HG02588 (cell line): ENCODE data around the gene TRPC3.

Source experiments
- ATAC-seq: cut with Tn5 transposase; IDR thresholded peaks from one replicate; pipeline ENCODE4 v1.9.1; 2021; ENCODE audit warnings: mild to moderate bottlenecking, moderate library complexity; ENCODE audit not compliant: unreplicated experiment

Gene TRPC3

GRCh38 chr4:121877041-121877773 is 74.7 kb downstream of the TRPC3 start:
- no peak for ATAC-seq

DNA sequence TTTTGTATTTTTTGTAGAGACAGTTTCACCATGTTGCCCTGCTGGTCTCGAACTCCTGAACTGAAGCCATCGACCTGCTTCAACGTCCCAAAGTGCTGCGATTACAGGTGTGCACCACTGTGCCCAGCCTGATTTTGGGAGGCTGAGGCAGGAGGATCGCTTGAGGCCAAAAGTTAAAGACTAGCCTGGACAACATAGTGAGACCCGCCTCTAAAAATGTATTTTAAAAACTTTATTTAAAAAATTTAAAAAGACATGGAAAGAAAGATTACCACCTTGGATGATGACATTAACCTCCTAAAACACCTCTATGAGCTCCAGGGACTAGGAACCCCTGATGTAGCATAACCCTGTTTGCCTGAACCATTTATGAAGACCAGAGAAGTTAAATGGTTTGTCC is 75.8 kb downstream of the TRPC3 start:
- ATAC-seq: no peak

DNA sequence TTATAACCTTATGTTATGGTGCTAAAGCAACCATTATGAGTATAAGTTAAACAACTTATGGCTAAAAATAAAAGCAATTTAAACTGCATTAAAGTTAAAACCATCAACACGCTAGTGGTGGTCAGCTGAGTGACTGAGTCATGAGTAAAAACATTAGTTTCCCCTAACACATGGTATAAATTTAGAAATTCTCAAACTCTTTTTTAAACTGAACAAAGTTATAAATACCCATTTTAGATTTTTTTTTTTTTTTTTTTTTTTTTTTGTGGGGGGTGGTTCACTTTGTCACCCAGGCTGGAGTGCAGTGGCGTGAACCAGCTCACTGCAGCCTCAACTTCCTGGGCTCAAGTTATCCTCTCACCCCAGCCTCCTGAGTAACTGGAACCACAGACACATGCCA is 76.2 kb downstream of the TRPC3 start:
- ATAC-seq: no peak

GRCh38 chr4:121873604-121874003 is 78.3 kb downstream of the TRPC3 start:
- no peak for ATAC-seq

GRCh38 chr4:121869841-121870822 is 81.7 kb downstream of the TRPC3 start, which contains the start of gene BBS7:
BBS7 (minus strand) TSS chr4:121870474; CDS start chr4:121870313, 161 bp downstream.
- ATAC-seq: peak; percentile 99

DNA sequence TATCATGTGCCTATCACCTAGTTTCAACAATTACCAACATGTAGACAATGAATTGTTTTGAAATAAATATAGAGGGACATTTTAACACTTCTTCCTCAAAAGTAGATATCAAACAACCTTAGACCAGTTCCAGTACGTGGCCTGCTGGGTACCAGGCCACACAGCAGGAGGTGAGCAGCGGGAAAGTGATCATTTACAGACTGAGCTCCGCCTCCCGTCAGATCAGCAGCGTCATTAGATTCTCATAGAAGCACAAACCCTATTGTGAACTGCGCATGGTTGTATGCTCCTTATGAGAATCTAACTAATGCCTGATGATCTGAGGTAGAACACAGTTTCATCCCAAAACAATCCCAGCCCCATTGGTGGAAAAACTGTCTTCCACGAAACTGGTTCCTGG is 88.1 kb downstream of the TRPC3 start:
- ATAC-seq: no peak

GRCh38 chr4:121861426-121861825 is 90.4 kb downstream of the TRPC3 start:
- no peak for ATAC-seq

- no peak for ATAC-seq
Measured at GRCh38 chr4:121860121-121860520, 91.7 kb downstream of the TRPC3 start.

DNA sequence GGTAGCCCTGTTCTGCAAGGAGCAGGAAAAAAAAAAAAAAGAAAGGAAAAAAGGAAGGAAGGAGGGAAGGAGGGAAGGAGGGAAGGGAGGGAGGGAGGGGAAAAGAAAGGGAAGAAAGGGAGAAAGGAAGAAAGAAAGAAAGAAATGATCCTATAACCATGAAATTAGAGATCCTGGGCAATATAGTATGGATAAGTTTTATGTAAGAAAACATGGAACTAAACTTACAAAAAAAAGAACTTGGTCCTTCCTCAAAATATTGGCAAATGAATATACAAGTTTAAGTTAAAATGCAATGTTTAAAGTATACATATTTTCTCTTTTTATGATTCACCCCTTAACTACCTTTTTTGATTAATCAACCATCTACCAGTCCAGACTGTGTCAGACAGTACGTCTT is 100.5 kb downstream of the TRPC3 start:
- ATAC-seq: no peak

DNA sequence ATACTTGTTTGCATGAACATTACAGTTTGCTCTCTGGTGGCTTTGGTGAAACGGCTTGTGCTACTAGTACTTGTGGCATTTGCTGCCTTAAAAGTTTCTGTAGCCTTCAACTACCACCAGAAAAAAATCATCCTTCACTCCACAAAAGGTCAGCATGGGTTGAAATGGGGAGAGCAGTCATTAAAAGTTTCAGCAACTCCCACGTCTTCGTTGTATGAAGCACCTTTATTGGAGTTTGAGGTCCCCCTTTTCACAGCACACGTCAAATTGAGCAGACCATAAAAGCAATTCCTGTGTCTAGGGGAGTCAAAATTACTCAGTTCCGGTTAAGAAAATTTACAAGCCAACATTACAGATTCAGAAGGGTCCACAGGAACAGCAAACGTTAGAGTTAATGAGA is 105.2 kb downstream of the TRPC3 start:
- no peak for ATAC-seq

- ATAC-seq: no peak
Measured at GRCh38 chr4:121842862-121843261, 109.0 kb downstream of the TRPC3 start.

GRCh38 chr4:121838136-121838535 is 113.7 kb downstream of the TRPC3 start:
- no peak for ATAC-seq

DNA sequence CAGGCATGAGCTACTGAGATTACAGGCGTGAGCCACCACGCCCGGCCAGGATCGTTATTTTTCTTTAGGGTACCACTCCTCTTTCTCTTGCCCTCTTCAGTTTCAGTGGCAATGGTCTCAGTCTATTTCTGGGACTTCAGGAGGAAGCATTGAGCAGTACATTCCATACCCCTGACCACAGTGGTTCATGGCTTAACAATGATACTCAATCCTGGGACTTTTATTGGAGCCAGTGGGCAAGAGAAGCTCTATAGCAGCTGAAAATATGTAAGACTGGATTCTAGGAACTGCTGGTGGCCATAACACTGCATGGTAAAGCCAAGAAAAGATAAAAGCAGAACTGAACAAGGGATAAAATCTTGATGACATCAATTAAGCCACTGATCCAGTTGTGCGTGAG is 122.3 kb downstream of the TRPC3 start:
- ATAC-seq: no peak
